Suprapubic skin (tissue), 4 donors: Measurements from ENCODE around the gene ARSB. TPM values are rescaled to one million over a fixed set of nuclear protein-coding genes. Genes with fewer than 3 reads are reported as not detected.

Source experiments
- DNase-seq, 2 donors: peaks; one replicate each; pipeline ENCODE4 v3.0.0-alpha.2; 2019; ENCODE audit warnings: low spot score in 2 of 2
- H3K27ac ChIP-seq: fragments of 200-600 bp; sonication (generic); one replicate; pipeline ENCODE4 v1.5.1; 2019
- H3K27me3 ChIP-seq: fragments of 200-600 bp; sonication (generic); one replicate; pipeline ENCODE4 v1.5.1; 2019
- H3K36me3 ChIP-seq: fragments of 200-600 bp; sonication (generic); one replicate; pipeline ENCODE4 v1.5.1; 2019
- H3K4me1 ChIP-seq: fragments of 200-600 bp; sonication (generic); one replicate; pipeline ENCODE4 v1.5.1; 2019
- H3K4me3 ChIP-seq: fragments of 200-600 bp; sonication (generic); one replicate; pipeline ENCODE4 v1.5.1; 2019; ENCODE audit warnings: mild to moderate bottlenecking
- H3K9me3 ChIP-seq: fragments of 200-600 bp; sonication (generic); one replicate; pipeline ENCODE4 v1.5.1; 2019
- CTCF ChIP-seq, 2 donors: fragments of 200-600 bp in 1 of 2; fragments of 450-650 bp in 1 of 2; sonication (generic) in 1 of 2; IDR thresholded peaks; one replicate each; pipeline ENCODE4 v1.5.1; 2016 to 2019; ENCODE audit warnings: antibody characterized with exemption in 2 of 2, mild to moderate bottlenecking in 1 of 2, moderate library complexity in 1 of 2
- EP300 ChIP-seq: sonication (generic); formaldehyde crosslinking; IDR thresholded peaks from one replicate; pipeline ENCODE4 v1.6.1; 2017; ENCODE audit warnings: antibody characterized with exemption
- POLR2A ChIP-seq, 2 donors: fragments of 450-650 bp; IDR thresholded peaks; one replicate each; pipeline ENCODE4 v1.6.1; 2017; ENCODE audit warnings: antibody characterized with exemption in 2 of 2, mild to moderate bottlenecking in 2 of 2, moderate library complexity in 2 of 2
- POLR2AphosphoS5 ChIP-seq, 3 donors: sonication (generic); formaldehyde crosslinking; IDR thresholded peaks; one replicate each; pipeline ENCODE4 v1.6.1; 2017; ENCODE audit warnings: antibody characterized with exemption in 3 of 3
- WGBS: methylation state at CpG from one replicate; pipeline ENCODE4 v1.1.5; 2018; 5-methylcytosine and 5-hydroxymethylcytosine counted together
- total RNA-seq, 4 donors: library from RNA; depleted of rRNA; stranded (reverse); fragments of >200 nt; gene quantifications; one replicate each; pipeline ENCODE4 v1.1.0, GENCODE V29; 2016

ARSB gene
- total RNA-seq, 4 donors from 2014 or later, result 3.1 to 5.1 (median 3.4) TPM

DNA sequence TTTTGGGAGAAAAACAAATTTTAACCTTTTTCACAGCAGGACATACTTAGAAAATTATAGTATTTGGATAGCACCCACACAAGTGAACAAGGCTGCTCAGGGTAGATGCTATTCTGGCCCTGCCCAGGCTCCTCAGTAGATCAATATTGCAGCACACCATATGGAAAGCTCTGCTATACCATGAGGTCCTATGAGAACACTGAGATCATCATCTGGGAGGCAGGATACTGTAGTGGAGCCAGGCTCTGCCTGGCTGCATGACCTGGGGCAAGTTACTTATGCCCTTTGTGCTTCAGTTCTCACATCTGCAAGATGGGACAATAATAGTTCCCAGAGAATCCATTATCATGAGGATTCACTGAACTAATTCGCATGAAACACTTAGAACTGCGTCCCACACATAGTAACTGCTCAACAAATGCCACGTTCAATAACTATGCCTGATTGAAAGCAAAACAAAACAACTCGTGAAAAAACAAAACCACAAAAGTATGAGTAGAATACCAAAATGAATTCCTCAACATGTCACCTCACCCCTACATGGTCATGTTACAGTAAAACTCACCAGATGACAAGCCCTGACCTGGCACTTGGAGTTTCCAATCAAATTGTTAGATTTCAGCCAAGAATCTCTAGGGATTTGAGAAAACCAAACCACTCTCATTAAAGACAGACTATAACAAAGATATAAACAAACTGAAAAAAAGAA is 31.9 kb downstream of the ARSB start:
- Histone ChIP-seq H3K9me3 (no peaks in the 10 kb centered on the region), H3K36me3 (no peaks in the 10 kb centered on the region), H3K27me3 (no peaks in the 10 kb centered on the region), H3K4me1 (no peaks in the 10 kb centered on the region), H3K27ac (no peak overlapping the region), H3K4me3 (no peak overlapping the region)
- 73% methylated on average over 4 of the region's 4 CpGs for WGBS
- no peak for DNase-seq
- no peak for TF ChIP-seq POLR2AphosphoS5 (IDR thresholded peaks at IDR 0.05)
- TF ChIP-seq CTCF (IDR thresholded peaks at IDR 0.05), result no peak
- TF ChIP-seq EP300, result no peak
- TF ChIP-seq POLR2A (IDR thresholded peaks at IDR 0.05), result no peak

- H3K27ac ChIP-seq, result no peak overlapping the region
- 73% methylated on average over 9 of the region's 9 CpGs for WGBS
- no peak for DNase-seq
- H3K27me3 ChIP-seq, result no peaks in the 10 kb centered on the region
- no peak overlapping the region for H3K4me3 ChIP-seq
- H3K4me1 ChIP-seq, result no peaks in the 10 kb centered on the region
- no peak for TF ChIP-seq POLR2AphosphoS5 (IDR thresholded peaks at IDR 0.05)
- no peak for TF ChIP-seq POLR2A (IDR thresholded peaks at IDR 0.05)
- TF ChIP-seq EP300, result no peak
- no peak for TF ChIP-seq CTCF (IDR thresholded peaks at IDR 0.05)
- no peaks in the 10 kb centered on the region for H3K36me3 ChIP-seq
- no peaks in the 10 kb centered on the region for H3K9me3 ChIP-seq
Measured at GRCh38 chr5:78930721-78931120, 54.4 kb downstream of the ARSB start.

GRCh38 chr5:78929833-78930232 is 55.3 kb downstream of the ARSB start:
- WGBS, result 98% methylated on average over 4 of the region's 4 CpGs
- no peak for DNase-seq
- no peak overlapping the region for H3K27ac ChIP-seq
- no peaks in the 10 kb centered on the region for H3K36me3 ChIP-seq
- no peak for TF ChIP-seq EP300
- no peak for TF ChIP-seq POLR2AphosphoS5 (IDR thresholded peaks at IDR 0.05)
- TF ChIP-seq CTCF (IDR thresholded peaks at IDR 0.05), result no peak
- no peak for TF ChIP-seq POLR2A (IDR thresholded peaks at IDR 0.05)
- no peaks in the 10 kb centered on the region for H3K4me1 ChIP-seq
- no peaks in the 10 kb centered on the region for H3K9me3 ChIP-seq
- H3K27me3 ChIP-seq, result no peaks in the 10 kb centered on the region
- H3K4me3 ChIP-seq, result no peak overlapping the region

- TF ChIP-seq POLR2AphosphoS5 (IDR thresholded peaks at IDR 0.05) (no peak), EP300 (no peak)
- Histone ChIP-seq H3K9me3 (no peaks in the 10 kb centered on the region), H3K4me1 (no peaks in the 10 kb centered on the region), H3K27ac (no peak overlapping the region), H3K27me3 (no peaks in the 10 kb centered on the region), H3K36me3 (no peaks in the 10 kb centered on the region), H3K4me3 (no peak overlapping the region)
- WGBS, result 97% methylated on average over 3 of the region's 3 CpGs
- no peak for DNase-seq
Measured at GRCh38 chr5:78927657-78928282, 57.3 kb downstream of the ARSB start.

DNA sequence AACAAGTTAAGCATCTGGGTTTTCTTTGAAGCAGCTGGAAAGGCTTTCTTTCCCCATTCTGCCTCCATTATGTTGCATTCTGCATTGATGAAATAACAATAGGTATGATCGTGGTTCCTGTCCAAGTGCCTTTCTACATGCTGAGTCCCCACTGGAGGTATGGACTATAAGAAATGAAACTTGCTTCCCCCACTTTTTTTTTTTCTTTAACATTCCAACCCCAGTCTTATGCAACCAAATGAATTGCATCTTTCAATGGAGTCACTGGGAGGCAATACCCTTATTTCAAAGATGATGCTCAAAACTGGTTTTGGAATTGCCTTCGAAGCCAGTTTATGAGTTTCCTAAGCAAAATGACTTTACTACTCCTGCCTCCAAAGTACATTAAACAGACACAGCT is 58.9 kb downstream of the ARSB start:
- no peak overlapping the region for H3K27ac ChIP-seq
- 85% methylated on average over 2 of the region's 2 CpGs for WGBS
- H3K9me3 ChIP-seq, result no peaks in the 10 kb centered on the region
- H3K4me3 ChIP-seq, result no peak overlapping the region
- H3K4me1 ChIP-seq, result no peaks in the 10 kb centered on the region
- DNase-seq, result no peak
- no peaks in the 10 kb centered on the region for H3K36me3 ChIP-seq
- no peaks in the 10 kb centered on the region for H3K27me3 ChIP-seq
- no peak for TF ChIP-seq CTCF (IDR thresholded peaks at IDR 0.05)
